Measurements from ENCODE around the gene CALD1.

- TF ChIP-seq POLR2A (IDR thresholded peaks at IDR 0.05) = no peak
- TF ChIP-seq, protein P1, sequence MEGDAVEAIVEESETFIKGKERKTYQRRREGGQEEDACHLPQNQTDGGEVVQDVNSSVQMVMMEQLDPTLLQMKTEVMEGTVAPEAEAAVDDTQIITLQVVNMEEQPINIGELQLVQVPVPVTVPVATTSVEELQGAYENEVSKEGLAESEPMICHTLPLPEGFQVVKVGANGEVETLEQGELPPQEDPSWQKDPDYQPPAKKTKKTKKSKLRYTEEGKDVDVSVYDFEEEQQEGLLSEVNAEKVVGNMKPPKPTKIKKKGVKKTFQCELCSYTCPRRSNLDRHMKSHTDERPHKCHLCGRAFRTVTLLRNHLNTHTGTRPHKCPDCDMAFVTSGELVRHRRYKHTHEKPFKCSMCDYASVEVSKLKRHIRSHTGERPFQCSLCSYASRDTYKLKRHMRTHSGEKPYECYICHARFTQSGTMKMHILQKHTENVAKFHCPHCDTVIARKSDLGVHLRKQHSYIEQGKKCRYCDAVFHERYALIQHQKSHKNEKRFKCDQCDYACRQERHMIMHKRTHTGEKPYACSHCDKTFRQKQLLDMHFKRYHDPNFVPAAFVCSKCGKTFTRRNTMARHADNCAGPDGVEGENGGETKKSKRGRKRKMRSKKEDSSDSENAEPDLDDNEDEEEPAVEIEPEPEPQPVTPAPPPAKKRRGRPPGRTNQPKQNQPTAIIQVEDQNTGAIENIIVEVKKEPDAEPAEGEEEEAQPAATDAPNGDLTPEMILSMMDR (IDR thresholded peaks at IDR 0.05) = no peak
Observed at GRCh38 chr7:134804351-134804750, 24.9 kb downstream of the CALD1 start.
